HG03175 (cell line): ENCODE results near the gene ZDHHC14.

Experiments
- ATAC-seq: cut with Tn5 transposase; IDR thresholded peaks from one replicate; pipeline ENCODE4 v1.9.1; 2021; ENCODE audit warnings: mild to moderate bottlenecking, moderate library complexity; ENCODE audit not compliant: unreplicated experiment

The ZDHHC14 gene

DNA sequence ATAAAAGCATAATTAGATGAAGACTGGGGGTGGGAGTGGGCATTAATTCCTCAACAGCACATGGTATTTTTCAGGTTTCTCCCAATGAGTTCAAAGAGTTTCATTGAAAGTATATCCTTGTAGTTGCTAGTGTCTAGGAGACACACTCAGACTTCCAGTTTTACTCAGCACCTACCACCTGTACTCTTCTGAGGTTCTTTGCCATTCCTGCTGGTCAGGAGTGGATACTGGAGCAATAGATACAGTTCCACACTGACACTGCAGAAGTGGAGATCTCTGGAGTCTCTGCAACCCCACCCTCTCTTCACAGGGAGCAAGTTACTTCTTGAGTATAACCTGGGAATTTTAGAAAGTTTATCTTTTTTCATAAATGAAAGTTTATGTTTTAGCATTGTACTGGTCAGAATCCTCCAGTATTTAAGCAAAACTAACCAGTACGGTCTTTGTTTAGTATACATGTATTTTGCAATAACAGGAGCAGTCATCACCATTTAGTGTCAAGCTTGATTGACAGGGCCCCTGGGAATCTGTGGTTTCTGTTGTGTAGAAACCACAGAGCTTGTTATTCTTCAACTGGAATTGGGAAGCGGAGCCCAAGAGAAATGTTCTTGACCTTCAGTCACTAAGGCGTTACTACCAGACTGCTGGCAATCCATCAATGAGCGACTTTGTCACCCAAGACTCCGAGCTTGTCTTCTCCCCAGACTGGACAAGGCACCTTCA lies 148.1 kb downstream of the ZDHHC14 start:
- no peak for ATAC-seq

DNA sequence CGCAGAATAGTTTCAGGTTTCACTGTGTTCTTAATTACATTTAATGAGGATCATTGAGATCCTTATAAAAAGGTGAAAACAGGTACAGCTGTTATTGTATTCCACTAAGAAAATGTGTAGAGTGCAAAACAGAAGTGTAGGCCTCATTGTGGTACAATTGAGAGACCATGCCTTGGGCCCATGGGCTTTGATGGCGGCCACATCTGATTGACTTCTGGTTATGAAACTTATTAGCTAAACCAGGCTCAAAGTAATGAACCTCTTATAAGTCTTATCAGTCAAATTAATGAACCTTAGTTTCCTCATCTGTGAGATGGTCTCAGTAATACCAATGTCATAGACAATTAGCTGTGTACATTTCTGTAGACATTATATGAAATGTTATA lies 148.7 kb downstream of the ZDHHC14 start:
- ATAC-seq, result no peak

DNA sequence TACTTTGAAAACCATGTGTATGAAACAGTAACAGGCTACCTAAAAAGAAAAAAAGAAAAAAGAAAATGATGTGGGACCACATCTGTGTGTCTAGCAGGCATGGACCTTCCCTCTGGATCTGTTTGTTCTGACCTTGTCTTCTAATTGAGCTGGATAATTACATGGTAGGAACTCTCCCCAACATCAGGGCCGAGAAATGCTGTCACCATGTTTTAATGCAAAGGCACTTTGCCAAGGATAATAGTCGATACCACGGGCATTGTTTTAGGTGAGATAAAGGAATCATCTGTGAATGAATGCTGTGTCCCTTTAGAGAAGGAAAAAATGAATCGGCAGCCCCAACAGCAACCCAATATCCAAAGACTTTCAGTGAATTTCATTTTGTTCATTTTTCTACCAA lies 149.1 kb downstream of the ZDHHC14 start:
- no peak for ATAC-seq

DNA sequence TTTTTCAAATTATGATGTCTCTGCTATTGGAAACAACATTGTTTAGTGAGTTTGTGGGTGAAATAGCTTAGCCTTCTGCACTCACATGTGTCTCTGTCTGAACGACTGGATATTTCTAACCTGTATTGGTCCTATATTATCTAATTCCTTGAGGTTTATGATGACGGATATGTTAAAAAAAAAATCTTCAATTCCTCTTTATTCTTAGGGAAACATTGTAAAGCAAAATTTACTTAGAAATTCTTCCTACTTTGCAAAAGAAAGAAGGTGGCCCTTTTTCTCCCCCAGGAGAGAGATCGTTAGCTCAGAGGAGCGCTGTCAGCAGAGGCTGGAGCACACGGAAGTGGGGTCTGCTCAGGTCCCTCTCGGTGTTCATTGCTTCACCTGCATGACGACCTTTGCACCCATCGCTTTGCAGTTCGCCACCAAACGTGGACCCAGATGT lies 149.8 kb downstream of the ZDHHC14 start:
- no peak for ATAC-seq

DNA sequence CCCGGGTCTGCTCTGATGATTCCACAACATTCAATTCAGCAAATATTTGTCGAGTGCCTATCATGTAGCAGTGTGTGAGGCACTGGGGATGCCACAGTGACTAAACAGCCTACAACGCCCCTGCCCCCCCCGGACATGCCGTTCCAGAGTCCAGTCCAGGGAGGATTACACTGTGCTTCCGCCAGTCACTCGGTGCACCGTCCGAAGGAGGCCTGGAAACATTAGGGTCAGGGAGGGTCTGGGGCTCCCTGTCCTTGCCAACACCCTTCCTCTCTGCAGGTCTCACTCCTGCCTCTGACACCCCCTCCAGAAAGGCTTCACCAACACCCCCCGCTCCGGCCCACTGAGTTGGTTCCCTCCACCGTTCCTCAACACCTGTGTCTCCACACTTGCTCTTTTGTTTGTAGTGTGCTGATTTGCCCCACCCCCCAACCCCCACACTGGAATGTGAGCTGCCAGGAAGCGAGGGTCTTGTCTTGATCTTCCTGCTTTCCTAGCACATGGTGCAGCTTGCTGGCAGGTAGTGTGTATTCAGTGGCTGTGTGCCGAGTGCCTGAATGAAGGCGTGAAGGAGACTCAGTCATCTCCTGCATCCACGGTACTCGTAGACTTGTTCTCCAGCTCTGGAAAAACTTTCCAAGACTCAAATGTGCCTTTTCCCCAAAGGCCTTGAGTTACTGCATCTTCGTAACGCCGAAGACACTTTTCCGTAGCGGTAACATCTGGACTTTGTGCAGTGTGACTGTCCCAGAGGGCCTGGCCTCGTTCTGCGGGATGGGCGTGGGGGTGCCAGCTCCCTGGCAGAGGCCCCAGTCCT lies 150.4 kb downstream of the ZDHHC14 start:
- no peak for ATAC-seq

DNA sequence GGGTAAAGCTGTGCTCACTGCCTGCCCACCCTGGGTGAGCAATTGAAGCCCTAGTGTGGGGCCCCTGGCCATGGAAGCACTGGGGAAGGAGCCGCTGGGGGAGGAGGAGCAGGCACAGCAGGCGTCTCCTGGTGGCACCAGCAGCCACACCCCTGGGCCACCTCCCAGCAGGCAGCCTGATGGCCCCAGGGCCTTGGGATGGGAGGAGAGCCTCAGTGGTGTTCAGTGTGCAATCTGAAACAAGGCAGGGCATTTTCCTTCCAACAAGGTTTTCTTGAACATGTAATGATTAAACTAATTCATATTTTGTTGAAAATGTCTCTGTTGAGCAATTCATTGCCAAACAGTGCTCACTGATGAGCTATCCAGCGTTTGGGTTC lies 151.0 kb downstream of the ZDHHC14 start:
- ATAC-seq, result no peak

DNA sequence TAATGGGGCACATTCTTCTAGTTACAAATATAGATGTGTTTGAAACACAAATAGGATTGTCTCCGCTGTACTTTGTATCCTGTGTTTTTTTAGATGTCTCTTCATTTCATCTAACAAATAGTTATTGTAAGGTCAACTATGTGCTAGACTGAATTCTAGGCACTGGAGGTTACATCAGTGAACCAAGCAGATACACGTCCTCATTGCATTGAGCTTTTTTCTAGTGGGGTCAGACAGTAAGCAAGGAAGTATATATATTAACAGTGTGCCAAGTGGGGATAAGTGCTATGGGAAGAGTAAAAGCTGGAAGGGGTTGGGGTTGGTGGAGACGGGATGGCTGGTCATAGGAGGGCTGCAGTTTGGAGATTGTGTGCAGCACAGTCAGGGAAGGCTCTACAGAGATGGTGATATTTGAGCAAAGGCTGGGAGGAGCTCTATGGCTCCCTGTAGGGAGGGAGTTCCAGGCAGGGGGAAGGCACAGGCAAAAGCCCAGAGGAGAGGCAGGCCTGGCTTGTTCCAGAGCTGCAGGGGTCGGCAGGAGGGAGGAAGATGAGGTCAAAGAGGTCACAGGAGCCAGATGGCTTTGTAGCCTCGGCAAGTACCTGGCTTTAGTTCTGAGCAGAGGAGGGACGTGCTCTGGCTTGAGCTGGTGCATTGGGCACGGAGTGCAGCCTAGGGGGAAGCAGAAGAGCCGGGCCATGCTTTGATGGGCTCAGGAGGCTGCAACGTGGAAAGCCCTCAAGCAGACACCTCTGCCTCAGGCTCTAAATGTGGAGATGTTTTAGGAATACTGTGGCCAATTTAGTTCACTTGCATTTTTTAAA lies 152.3 kb downstream of the ZDHHC14 start:
- no peak for ATAC-seq

DNA sequence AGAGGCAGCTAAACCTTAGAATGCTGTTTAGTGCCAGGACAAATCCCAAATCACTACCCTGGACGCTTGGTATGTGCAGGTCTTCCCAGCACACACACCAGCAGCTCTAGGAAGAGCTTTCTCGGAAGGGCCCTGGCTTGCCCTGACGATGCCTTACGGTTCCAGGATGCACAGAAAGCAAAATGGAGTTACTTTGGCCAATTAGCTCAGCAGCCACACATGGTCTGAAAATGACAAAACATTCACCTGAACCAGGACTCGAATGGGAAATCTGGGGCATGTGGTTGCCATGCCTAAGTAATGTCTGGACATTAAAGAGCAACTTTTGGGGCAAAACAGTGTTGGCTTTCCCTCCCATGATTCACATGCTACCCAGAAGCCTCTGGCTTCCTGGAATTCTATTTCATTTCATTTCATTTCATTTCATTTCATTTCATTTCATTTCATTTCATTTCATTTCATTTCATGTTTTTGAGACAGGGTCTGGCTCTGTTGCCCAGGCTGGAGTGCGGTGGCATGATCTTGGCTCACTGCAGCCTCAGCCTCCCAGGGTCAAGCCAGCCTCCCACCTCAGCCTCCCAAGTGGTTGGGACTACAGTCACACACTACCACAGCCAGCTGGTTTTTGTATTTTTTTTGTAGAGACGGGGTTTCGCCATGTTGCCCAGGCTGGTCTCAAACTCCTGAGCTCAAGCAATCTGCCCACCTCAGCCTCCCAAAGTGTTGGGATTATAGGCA lies 153.3 kb downstream of the ZDHHC14 start:
- no peak for ATAC-seq

DNA sequence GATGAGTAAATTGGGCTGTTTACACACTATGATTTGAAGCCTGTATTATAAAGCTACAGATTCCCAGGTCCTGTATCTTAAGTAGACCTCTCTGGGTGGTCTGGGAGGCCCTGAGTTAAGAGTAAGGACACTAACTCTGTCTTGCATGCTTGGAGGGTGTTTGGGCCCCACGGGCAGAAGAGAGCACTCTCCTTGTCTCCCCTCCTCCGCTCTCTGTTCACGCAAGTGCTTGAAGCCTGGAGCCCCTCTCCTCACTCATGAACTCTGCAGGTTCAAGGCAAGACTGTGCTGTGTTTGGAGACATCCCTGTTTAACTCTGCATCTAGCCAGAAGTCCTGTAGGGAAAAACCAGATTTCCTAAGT lies 154.0 kb downstream of the ZDHHC14 start:
- no peak for ATAC-seq

DNA sequence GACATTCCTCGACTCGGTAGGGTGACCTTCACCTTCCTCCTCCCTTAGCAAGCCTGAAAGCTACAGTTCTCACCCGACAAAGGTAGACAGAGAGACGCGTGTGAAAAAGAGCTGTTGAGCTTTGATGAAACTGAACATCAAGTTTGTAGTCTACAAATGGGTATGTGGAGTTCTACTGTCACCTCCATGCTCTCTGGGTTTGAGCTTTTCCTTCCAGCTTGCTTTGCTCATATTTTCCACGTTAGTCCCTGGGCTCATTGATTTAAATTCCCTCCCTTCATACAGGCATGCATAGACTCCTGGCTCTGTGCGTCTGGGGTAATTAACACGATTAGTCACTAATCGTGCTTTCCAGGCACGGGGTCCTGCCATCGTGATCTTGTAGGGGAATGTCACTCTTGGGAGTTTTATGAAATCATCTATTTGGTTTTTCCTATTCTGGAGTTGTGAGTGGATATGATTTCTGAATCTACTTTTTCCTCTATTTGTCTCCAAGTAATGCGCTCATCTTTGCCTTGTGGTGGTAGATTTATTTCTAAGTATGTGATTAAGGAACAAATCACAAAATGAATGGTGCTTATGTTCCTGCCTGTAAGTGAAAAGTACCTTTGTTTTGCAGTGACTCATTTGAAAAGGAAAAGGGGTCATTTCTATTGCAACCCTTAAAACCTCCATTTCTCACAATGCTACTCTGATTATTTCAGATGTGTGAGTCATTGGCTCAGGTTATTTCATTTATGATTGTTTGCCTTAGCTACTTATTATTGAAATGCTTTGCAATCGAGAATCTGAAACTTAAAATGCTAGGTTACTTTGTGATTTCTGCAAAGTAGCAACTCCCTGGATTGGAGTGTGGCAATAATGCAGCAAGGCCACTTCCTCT lies 154.6 kb downstream of the ZDHHC14 start:
- peak; percentile 74 for ATAC-seq

DNA sequence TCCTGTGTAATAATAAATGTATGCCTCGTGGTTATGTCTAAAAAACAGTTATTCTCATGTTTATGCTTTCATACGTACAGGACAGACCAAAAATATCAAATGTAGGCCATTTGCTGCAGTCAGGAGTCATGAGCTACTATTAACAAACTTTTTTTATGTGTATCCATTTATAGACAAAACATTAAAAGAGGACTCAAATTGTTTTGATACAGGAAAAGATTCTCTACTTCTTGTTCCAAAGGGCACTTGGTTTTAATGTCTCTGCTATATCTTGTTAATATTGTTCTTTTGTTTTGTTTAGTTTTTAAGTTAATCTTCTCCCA lies 155.2 kb downstream of the ZDHHC14 start:
- no peak for ATAC-seq

DNA sequence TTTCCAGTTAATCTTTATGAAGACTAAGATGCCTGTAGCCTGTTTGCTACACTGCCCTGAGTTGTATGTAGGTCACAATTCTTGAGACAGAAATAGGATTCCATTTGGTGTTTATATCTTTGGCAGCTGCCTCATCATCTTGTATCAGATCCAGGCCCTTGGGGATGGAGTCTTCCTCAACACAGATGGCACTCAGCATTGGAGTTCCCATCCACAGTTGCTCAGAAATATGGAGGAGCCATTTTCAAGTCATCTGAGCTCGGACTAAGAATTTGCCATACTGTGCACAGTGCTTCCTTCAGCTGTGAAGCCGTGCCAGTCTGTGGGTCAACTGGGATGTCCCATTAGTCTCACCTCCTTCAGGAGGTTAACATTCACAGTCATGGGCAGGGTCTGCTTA lies 156.6 kb downstream of the ZDHHC14 start:
- no peak for ATAC-seq

DNA sequence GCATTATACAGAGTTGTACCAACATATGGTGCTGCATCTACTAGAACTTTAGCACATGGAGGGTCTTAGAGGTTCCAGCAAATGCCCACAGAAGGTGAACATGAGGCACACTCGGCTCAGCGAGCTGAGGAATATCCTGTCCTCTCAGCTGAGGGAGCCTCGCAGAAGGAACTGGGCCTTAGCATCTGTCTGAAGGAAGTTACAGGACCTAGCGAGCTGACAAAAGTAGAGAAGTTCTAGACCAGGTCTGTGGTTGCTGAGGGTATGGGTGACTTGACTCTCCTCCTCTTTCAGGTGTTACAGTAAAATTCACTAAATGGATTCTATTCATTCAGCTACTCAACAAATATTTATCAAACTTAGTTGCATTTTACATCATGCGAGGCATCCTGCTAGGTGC lies 157.2 kb downstream of the ZDHHC14 start:
- ATAC-seq, result peak; percentile 36

DNA sequence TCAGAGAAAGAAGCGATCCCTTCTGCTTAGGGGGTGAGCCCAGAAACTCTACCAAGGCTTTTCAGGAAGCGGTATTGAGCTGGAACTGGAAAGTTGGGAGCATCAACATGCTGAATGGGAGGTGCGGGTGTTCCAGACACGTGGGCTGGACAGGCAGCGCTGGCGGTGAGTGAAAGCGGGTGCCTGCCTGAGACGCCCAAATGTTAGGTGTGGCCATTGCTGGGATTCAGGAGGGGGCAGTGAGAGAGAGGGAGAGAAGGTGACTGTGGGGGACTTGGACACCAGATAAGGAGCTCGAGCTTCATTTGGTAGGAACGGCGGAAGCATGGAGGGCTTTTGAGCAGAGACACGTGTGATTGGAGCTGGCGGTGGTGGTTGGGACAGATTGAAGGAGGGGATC lies 157.7 kb downstream of the ZDHHC14 start:
- no peak for ATAC-seq

DNA sequence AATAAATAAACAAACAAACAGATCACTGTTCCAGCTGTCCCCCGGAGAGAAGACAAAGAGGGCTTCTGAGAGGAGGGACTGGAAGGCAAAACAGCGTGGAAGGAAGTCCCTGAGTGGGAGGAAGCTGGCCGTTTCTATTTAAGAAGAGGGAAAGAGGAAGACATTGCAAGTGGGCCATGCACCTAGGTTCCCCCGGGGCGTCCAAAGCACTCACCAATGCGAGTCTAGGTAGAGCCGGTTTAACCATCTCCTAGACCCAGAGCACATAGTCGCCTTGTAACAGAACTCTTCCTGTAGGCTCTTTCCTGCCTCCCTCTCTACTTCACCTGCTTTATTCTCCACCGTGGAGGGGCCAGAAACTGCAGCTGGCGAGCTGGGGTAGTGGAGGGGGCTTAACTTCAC lies 158.4 kb downstream of the ZDHHC14 start:
- no peak for ATAC-seq

DNA sequence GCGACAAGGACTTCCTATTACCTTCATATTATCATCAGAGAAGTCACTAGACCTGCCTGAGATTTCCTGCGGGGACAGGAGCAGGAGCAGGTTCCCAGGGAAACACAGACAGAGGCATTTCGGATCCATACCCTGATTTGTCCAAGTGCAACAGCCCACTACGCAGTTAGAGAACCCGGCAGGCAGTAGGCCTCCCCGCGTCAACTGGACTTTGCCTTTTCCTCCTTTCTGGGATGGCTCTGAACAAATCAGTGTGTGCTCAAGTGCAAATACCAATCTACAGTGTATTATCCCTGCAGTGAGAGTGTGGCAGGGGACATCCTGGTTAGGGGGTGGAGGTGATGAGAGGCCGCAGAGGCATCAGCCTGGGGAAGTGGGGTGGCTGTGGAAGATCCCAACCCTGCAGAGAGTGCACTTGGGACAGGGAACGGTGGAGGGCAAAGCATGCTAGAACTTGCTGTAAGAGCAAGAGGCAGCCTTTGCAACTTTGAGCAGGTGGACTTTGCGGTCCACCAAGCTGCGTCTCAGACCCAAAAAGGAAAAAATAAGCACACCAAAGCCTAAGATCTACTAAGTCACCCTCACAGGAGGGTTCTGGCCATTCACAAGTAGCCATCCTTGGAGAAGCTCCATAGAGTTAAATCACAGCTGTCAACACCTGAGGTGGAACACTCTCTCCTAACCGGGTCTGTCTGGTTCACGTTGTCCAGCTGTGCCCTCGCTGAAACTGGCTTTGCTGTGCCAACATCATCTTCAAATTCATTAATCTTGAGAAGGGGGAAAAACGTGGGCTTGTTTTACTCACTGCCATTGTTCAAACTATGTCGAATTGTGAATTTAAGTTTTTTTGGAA lies 159.1 kb downstream of the ZDHHC14 start:
- ATAC-seq, result no peak

DNA sequence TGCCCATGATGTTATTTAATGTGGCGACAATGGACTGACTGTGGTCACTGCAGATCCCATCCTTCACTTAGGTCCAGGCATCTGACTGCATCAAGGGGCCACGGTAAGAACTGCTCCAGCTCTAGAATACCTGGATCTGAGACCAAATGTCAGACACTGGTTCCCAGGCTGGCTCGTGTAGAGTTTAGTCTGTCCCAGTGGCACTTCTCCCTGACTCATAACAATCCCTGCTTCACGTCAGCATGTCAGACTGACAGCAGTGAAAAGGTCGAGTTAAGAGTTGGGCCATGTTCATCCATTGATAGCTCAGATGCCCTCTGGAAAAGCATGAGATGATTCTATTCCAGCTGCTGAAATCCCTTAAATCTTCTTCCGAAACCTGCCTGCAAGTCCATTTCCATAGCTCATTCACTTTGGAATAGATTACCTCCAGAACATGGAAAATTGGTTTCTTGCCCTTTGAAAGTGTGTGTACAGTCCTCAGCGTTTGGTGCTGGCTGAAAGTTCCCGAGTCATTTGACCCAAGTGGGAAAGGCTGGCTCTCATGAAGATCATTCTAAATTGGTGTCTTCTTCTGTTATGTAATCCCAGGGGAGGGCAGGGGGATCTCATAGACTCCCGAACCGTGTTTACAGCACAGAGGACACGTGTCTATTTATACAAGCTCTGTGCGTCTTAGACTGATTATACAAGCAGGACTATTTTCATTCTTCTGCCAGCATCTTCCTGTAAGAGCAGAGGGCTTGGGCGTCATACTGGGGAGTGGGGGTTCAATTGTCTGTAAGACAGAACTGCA lies 160.8 kb downstream of the ZDHHC14 start:
- ATAC-seq, result no peak

DNA sequence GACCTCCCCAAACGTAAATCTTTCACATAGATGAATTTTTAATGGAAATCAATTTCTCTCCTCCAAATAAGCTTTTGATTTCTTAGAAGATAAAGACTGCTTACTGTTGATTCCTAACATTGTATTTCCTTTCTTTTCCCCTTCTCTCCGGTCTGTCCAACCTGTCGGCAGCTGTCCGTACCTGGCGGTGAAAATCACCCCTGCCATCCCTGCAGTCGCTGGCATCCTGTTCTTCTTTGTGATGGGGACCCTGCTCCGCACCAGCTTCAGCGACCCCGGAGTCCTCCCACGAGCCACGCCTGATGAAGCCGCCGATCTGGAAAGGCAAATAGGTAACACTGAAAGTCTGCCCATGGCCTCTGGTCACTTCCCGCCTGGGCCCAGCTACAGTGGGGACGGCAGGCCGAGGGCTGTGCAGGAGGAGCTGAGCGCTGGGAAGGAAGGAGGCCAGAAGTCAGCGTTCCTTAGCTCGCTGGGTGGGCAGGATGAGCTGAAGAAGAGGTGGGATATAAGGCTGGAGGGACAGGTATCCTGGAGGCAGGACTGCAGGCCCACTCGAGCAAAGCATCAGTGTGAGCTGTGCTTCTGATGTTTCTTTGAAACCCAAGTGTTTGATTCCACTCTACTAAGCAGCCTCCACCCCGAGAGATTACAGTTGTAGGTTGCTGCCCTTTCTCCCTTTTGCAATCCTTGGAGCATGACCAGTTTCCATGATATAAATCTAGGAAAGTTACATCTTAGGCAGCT lies 161.6 kb downstream of the ZDHHC14 start:
- ATAC-seq, result no peak
